NK-92 (cell line): ENCODE results near the gene CCR9.
A peak's percentile ranks its signal among the peaks of the same experiment; 100 is the strongest.
"Not testable (repeated sequence)": the region's sequence is repeated elsewhere in the genome, so short reads cannot be mapped to it uniquely, and the experiment has no call there.

Experiments
- DNase-seq: peaks from one replicate; lab custom pipeline; 2025; ENCODE audit not compliant: unreplicated experiment; lab: John Stamatoyannopoulos, UW

Gene CCR9, protein sequence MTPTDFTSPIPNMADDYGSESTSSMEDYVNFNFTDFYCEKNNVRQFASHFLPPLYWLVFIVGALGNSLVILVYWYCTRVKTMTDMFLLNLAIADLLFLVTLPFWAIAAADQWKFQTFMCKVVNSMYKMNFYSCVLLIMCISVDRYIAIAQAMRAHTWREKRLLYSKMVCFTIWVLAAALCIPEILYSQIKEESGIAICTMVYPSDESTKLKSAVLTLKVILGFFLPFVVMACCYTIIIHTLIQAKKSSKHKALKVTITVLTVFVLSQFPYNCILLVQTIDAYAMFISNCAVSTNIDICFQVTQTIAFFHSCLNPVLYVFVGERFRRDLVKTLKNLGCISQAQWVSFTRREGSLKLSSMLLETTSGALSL

GRCh38 chr3:45885979-45886705 is at the start of gene CCR9:
TSS of gene CCR9 (plus strand) at chr3:45886543. CDS start at chr3:45894934, 8,391 bp downstream.
- DNase-seq = no peak

DNA sequence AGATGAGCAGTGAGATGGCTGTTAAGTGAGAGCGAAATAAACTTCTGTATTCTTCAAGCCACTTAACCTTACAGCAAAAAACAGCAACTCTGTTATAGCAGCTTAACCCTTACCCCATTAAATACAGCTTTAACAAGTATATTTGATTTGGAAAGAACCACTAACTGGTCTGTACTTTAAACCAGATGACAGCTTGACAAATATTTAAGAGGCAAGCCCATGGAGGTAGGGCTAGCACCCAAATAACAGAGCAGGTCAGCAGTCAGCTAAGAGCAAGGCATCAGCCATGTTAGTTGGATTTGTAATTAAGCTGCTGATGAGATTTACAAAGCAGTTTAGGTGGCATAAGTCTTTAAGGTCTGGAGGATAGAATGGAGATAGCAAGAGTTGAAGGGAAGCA is 47.9 kb upstream of the CCR9 start:
- DNase-seq = no peak

GRCh38 chr3:45841420-45841756 is 45.0 kb upstream of the CCR9 start:
- no peak for DNase-seq

GRCh38 chr3:45841757-45842491 is 44.4 kb upstream of the CCR9 start, which contains the start of gene LZTFL1:
TSS of gene LZTFL1 (minus strand) at chr3:45842119. CDS start at chr3:45841991, 128 bp downstream.
- peak; percentile 5 for DNase-seq

- DNase-seq = no peak
These were observed 43.3 kb upstream of the CCR9 start for GRCh38 chr3:45842851-45843625.

DNA sequence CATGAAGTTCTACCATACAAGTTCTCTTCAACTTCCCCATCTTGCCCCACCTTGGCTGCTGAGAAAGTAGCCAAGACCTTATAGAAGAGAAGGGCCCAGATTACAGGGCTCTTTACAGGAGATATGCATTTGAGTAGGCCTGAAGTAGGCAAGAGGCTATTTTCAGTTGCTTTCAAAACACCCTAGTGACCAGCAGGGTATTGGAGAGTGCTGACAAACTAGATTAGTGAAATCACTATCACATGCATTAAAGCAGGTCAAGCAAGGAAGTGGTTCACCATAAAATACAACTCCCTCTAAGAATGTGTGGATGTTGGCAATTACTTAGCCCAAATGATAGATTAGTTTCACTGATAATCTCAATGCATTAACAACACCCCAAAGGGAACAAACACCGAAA is 41.7 kb upstream of the CCR9 start:
- DNase-seq = no peak

- no peak for DNase-seq
These were observed 38.0 kb upstream of the CCR9 start for GRCh38 chr3:45848392-45848791.

DNA sequence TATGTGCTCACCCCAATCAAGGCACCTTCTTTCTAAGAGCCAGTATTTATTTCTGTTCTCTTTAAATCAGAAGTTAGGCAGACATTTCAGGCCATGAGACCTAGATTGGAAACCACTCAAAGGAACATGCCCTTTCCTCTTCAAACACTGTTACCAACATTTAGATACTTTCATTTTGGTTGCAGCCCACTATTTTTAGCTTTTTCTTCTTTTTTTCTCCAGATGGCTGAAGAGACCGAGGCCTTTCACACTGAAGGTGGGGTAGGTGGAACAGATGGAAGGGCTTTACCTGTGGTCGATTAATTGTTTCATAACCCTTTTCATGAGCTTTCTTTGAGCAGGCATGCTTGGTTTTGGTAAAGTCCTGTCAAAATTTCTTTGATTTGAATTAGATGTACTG is 33.5 kb upstream of the CCR9 start:
- DNase-seq = no peak

- not testable (repeated sequence) for DNase-seq
These were observed 30.0 kb upstream of the CCR9 start for GRCh38 chr3:45856323-45856722.

GRCh38 chr3:45857024-45857423 is 29.3 kb upstream of the CCR9 start:
- DNase-seq = not testable (repeated sequence)

GRCh38 chr3:45858809-45859543 is 27.4 kb upstream of the CCR9 start:
- no peak for DNase-seq

DNA sequence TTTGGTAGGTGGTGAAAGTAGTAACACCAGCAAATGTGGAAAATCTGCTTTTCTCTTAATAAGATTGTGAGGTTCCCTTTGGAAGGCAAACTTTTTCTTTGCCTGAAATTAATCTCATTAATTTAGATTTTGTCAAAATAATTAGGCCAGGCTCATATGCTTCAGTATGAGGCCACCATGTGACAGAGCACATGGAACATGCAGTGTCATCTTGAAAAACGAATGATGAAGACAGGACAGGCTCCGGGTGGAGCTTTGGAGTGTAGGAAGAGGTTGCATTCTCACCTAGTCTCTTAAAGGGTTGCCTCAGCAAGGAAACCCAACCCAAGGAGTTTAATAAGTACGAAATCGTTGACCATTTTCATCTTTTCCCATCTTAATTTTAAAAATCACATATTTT is 25.9 kb upstream of the CCR9 start:
- no peak for DNase-seq

DNA sequence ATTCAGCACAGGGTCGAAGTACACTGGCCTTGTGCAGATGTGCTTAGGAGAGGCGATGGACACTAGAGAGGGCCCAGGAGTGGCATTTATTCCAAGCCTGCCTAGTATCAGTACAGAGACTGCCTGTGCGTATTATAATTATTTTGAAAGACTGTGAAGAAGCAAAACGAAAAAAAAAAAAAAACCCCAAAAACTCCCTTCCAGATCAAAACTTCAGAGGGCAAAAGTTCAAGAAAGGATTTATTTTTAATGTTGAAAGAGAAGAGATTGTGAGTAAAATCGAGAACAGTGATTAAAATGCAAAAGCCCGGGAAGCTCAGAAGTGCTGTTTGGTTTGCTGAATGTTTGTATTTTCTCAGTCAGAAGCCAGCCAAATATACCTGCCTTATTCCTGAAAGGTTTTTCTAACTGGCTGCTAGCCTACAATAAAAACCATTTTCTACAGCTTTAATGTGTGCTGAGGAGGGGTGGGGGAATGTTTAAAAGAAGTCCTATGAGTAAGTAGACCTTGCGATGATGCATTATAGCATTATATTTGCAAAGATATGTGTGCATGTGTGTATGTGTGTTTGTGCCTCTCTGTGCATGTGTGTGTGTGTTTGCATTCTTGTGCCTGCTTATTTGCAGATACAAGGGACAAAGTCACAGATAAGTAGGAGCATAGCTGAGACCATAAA is 25.2 kb upstream of the CCR9 start:
- DNase-seq = no peak

- DNase-seq = no peak
These were observed 21.4 kb upstream of the CCR9 start for GRCh38 chr3:45864760-45865519.

DNA sequence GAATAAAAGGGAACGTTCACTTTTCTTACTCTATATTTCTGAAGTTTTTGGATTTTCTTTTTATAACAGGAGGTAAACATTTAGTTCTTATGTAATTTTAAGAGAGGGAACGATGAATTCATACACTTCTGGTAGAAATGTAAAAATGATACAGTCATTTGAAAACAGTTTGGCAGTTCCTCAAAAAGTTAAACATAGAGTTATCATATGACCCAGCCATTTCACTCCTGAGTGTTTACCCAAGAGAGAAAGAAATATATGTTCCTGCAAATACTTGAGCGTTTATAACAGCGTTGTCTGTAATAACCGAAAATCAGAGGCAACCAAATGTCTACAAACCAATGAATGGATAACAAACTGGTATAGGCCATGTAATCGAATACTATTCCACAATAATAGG is 20.8 kb upstream of the CCR9 start:
- no peak for DNase-seq

DNA sequence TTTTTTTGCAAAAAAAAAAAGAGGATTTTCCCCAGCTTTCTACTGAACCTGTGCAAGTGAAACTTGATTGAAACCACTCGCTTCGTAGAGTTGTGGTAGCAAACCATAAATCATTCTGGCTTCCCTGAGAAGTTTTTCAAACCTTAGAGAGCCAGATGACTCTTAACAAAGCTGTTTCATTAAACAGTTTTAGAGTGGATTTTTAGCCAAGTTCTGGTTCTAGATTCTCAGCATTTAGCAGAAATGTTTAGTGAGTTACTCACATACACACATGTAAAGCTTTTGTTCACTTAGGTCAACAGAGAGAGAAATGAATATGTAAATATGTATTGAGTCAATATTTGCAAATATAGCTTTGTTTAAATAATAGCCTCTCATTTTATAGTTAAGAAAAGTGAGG is 18.1 kb upstream of the CCR9 start:
- DNase-seq = no peak

DNA sequence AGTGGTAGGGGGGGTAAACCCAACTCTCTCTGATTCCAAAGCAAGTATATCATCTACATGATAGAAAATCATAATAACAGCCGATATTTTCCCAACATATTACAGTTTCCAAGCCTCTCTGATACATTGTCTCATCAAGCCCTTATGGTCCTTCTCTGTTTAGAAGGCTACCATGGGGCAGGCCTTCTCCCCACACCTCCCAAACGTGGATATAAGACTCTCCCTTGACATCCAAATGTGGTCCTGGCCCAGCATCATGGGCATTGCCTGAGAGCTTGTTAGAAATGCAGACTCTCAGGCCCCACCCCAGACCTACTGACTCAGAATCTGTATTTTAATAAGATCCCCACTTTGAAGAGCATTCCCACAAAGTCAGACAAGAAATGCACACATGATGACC is 17.7 kb upstream of the CCR9 start:
- no peak for DNase-seq

GRCh38 chr3:45869638-45870037 is 16.7 kb upstream of the CCR9 start:
- DNase-seq = no peak

DNA sequence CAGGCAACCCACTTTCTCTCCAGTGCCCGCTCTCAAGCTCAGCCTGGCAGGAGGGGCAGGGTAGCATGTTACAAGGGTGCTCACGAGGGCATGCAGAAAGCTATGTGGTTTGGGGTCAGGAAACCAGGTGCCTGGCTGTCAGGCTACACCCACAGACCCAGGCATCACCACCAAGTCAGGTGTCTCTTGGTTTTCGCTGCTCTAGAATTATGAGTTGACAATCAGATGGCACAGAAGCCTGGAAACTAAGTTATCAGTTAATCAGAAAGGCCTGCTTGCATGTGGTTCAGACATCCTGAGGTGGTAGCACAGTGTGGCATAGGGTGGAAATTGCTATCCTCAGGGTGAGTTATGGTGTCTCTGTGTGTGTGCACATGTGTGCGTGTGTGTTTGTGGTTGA is 16.2 kb upstream of the CCR9 start:
- no peak for DNase-seq
